ENCODE data around the gene BCL2L12. TPM values are rescaled to one million over a fixed set of nuclear protein-coding genes. Genes with fewer than 3 reads are reported as not detected.

BCL2L12 gene
- total RNA-seq, 1 experiment from 2014 or later: 145 TPM

DNA sequence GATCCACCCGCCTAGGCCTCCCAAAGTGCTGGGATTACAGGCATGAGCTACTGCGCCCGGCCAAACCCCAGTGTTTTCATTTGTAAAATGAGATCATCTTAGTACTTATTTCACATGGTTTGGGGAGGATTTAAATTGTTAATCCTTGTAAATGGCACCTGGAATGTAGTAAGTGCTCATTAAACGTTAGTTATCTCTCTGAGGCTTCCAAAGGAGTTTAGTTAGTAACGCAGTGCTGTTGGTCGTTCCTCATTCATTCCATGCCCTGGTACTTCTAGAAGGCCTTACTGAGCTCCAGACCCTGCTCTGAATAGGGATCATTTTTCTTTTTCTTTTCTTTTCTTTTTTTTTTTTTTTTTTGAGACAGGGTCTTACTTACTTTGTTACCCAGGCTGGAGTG lies 30.4 kb downstream of the BCL2L12 start:
- Mint-ChIP-seq H3K9me3 (no peaks in the 10 kb centered on the region), H3K4me1 (peaks cover 0 to 7% of the 10 kb centered on the region in 2 experiments; a peak in 2 of 4 replicates), H3K4me3 (no peak overlapping the region), H3K27me3 (ENCODE audit: low read depth) (no peaks in the 10 kb centered on the region; the same call in 1 of the 2 replicates), H3K27ac (no peak overlapping the region), H3K36me3 (ENCODE audit: insufficient read depth in 1 of 3, low read depth in 3 of 3) (peaks cover 24 to 40% (median 32%) of the 10 kb centered on the region in 3 experiments)
- Histone ChIP-seq H3K56ac (ENCODE audit: insufficient read length, low read depth, low read length) (no peak overlapping the region), H3T11ph (ENCODE audit: low read length) (no peak overlapping the region), H3K27ac (ENCODE audit: insufficient read length, low read depth, low read length) (no peak overlapping the region), H4K5ac (ENCODE audit: insufficient read length, low read depth, low read length) (no peak overlapping the region), H2AFZ (ENCODE audit: low read length) (no peak overlapping the region), H3K79me2 (ENCODE audit: insufficient read depth, low read length) (no peaks in the 10 kb centered on the region), H3K4me1 (ENCODE audit: insufficient read depth, low read length) (no peaks in the 10 kb centered on the region), H2AK5ac (ENCODE audit: insufficient read length, low read length) (no peak overlapping the region), H3K9me3 (ENCODE audit: control insufficient read depth, low read depth, low read length) (no peaks in the 10 kb centered on the region), H2BK5ac (ENCODE audit: insufficient read length, low read length) (no peak overlapping the region), H4K8ac (replicated peaks; ENCODE audit: insufficient read length, low read depth, low read length) (no peak overlapping the region), H3K18ac (ENCODE audit: insufficient read length, low read depth, low read length) (no peak overlapping the region), H2BK120ac (ENCODE audit: low read depth, low read length, poor library complexity, severe bottlenecking) (no peak overlapping the region), H3K4ac (ENCODE audit: low read depth, low read length) (no peak overlapping the region), H2BK20ac (ENCODE audit: low read depth, low read length, poor library complexity, severe bottlenecking) (no peak overlapping the region), H3K4me2 (ENCODE audit: insufficient read depth, insufficient read length, low read length) (no peak overlapping the region), H2BK15ac (ENCODE audit: low read depth, low read length) (no peak overlapping the region), H2BK12ac (ENCODE audit: insufficient read length, low read depth, low read length) (no peak overlapping the region), H3K9ac (ENCODE audit: extremely low read depth, insufficient read length, low read length) (no peak overlapping the region), H3K27me3 (ENCODE audit: insufficient read depth, low read length) (no peaks in the 10 kb centered on the region), H4K20me1 (ENCODE audit: control insufficient read depth, insufficient read depth, insufficient read length) (no peaks in the 10 kb centered on the region), H3K23me2 (ENCODE audit: insufficient read length, low read depth, low read length, poor library complexity, severe bottlenecking) (peaks cover 6% of the 10 kb centered on the region), H4K91ac (ENCODE audit: insufficient read length, low read depth, low read length) (no peak overlapping the region), H3K23ac (ENCODE audit: insufficient read length, low read depth, low read length) (no peak overlapping the region), H3K79me1 (ENCODE audit: insufficient read depth, low read depth, low read length, poor library complexity, severe bottlenecking) (no peaks in the 10 kb centered on the region), H3K14ac (ENCODE audit: insufficient read depth, low read length) (no peak overlapping the region)
- no CpG with 5 or more reads among the region's 6 CpGs for WGBS (ENCODE audit: extremely low coverage, insufficient read length, low lambda C conversion rate)
- DNase-seq: no peak
- TF ChIP-seq, protein P1, sequence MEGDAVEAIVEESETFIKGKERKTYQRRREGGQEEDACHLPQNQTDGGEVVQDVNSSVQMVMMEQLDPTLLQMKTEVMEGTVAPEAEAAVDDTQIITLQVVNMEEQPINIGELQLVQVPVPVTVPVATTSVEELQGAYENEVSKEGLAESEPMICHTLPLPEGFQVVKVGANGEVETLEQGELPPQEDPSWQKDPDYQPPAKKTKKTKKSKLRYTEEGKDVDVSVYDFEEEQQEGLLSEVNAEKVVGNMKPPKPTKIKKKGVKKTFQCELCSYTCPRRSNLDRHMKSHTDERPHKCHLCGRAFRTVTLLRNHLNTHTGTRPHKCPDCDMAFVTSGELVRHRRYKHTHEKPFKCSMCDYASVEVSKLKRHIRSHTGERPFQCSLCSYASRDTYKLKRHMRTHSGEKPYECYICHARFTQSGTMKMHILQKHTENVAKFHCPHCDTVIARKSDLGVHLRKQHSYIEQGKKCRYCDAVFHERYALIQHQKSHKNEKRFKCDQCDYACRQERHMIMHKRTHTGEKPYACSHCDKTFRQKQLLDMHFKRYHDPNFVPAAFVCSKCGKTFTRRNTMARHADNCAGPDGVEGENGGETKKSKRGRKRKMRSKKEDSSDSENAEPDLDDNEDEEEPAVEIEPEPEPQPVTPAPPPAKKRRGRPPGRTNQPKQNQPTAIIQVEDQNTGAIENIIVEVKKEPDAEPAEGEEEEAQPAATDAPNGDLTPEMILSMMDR (conservative IDR thresholded peaks at IDR 0.05): no peak
